ENCODE results near the gene TMPRSS4.

TMPRSS4 gene

GRCh38 chr11:118157186-118157895 lies 80.5 kb downstream of the TMPRSS4 start:
- no peak for DNase-seq

DNA sequence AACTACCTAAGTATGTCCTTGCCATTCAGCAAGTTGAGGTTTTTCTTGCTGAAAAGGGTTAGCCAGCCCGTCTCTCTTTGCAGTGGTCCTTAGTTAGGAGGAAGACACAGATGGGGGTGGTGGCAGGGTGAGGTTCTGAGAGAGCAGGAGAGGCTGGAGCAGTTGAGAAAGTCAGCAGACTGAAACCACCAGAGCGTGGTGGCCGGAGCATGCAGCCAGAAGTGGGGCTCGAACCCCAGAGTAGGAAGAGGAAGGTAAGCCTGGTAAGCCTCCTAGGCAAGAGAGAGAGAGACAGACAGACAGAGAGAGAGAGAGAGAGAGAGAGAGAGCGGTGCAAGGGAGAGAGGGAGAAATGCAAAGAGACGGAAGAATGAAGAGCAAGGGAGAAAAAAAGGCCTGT lies 84.9 kb downstream of the TMPRSS4 start:
- no peak for DNase-seq

GRCh38 chr11:118162846-118163245 lies 86.0 kb downstream of the TMPRSS4 start:
- no peak for DNase-seq

- no peak for DNase-seq
These were observed 86.6 kb downstream of the TMPRSS4 start for GRCh38 chr11:118163494-118163893.

DNA sequence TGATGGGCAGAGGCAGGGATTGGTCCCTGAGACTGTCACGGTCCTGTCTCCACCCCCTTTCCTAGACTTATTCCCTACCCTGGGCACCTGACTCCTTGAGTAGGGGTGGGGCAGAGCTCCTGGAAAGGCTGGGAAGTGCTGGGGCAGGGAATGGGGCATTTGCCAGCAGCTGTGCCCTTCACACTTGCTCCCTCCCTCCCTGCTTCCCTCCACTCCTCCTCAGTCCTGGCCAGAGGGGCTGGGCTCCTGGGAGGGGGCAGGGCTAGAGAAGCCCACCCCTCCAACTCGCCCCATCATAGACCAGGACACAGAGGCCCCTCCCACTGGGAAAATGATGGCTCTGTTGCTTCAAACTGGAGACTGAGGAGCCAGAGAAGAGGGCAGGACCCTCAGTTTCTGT lies 88.0 kb downstream of the TMPRSS4 start:
- DNase-seq: no peak

DNA sequence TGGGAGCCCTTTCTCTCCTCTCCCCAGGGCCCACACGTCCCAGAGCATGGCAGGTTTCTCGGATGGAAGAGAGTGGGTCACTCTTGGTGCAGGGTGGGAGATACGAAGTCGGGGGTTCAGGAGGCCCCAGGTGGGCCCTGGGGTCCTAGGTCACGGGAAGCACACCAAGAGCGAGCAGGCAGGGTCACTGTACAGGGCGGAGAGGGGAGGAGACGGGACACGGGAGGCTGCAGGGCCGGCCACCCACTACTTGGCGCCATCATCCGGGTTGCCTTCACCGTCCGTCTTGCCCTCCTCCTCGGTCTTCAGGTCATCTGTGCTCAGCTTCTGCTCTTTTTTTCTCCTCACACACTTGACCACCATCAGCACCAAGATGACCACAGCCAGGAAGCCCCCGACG lies 89.8 kb downstream of the TMPRSS4 start:
- no peak for DNase-seq

- DNase-seq: no peak
These were observed 90.4 kb downstream of the TMPRSS4 start for GRCh38 chr11:118167253-118167652.

- DNase-seq: no peak
These were observed 91.0 kb downstream of the TMPRSS4 start for GRCh38 chr11:118167906-118168305.

GRCh38 chr11:118168316-118168715 lies 91.4 kb downstream of the TMPRSS4 start:
- DNase-seq: no peak

GRCh38 chr11:118168751-118169150 lies 91.9 kb downstream of the TMPRSS4 start:
- no peak for DNase-seq

GRCh38 chr11:118169300-118170140 lies 92.6 kb downstream of the TMPRSS4 start:
- no peak for DNase-seq

DNA sequence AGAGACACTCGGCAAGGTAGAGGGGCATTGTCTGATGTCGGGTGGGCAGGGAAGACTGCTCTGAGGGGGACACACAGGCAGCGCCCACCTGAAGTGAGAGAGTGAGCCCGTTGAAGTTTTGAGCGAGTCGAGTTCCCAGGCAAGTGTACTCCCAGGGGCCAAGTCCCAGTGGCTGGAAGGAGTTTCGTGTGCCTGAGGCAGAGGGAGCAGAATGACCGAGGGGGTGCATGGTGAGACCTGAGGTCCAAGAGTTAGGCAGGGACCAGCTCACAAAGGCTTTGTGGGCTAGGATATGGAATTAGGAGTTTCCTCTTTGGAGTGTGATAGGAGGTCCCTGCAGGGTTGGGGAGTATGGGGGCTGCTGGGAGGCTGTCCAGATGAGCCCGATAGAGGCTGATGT lies 93.4 kb downstream of the TMPRSS4 start:
- no peak for DNase-seq

DNA sequence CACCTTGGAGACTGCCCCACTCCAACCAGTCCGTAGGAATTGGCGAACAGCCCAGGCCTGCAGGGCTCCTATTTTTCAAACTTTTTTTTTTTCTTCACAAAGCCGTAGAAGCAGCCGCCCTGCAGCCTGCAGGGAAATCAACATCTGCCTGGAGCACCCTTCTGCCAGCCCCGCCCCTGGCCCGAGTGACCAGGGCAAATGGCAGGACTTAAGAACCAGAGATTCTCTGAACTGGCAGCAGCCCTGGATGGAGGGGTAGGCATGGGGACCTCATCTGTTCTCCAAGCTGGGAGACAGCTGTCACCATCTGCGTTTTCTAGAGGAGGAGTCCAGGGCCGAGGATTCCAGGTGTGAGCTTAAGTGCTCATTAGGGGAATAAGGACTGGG lies 94.0 kb downstream of the TMPRSS4 start:
- DNase-seq: no peak

Measured in activated CD4-positive, alpha-beta T cell treated with anti-CD3 and anti-CD28 coated beads for 1 hour (primary cell).